ENCODE measurements around the gene FAM20C.

GRCh38 chr7:289756-290553 lies 97.6 kb downstream of the FAM20C start, which contains the start of gene FOXL3:
- TF ChIP-seq CTCF (IDR thresholded peaks at IDR 0.05 in 2 of 3, conservative IDR thresholded peaks at IDR 0.05 in 1 of 3; ENCODE audit: control insufficient read depth in 2 of 3, extremely low read depth in 1 of 3, insufficient read depth in 1 of 3, low read depth in 3 of 3, low read length in 3 of 3) (no peak), NBN (IDR thresholded peaks at IDR 0.05) (no peak), EZH2 (IDR thresholded peaks at IDR 0.05; ENCODE audit: borderline replicate concordance, control insufficient read depth, low read depth, low read length) (no peak), POLR2AphosphoS5 (IDR thresholded peaks at IDR 0.05; ENCODE audit: low read length) (no peak), MYC (IDR thresholded peaks at IDR 0.05; ENCODE audit: insufficient read depth, insufficient read length, insufficient replicate concordance, low read length, severe bottlenecking) (no peak), SIX5 (IDR thresholded peaks at IDR 0.05; ENCODE audit: low read depth, low read length, severe bottlenecking) (no peak), TAF1 (IDR thresholded peaks at IDR 0.05; ENCODE audit: borderline replicate concordance, low read depth, low read length) (no peak), NFIC (IDR thresholded peaks at IDR 0.05; ENCODE audit: low read depth, low read length) (no peak), E2F4 (IDR thresholded peaks at IDR 0.05; ENCODE audit: low read depth, low read length) (no peak), EP300 (IDR thresholded peaks at IDR 0.05; ENCODE audit: borderline replicate concordance in 1 of 2, control insufficient read depth in 1 of 2, low read depth in 2 of 2, low read length in 2 of 2) (no peak)
